ENCODE measurements around the gene CCDC68.

DNA sequence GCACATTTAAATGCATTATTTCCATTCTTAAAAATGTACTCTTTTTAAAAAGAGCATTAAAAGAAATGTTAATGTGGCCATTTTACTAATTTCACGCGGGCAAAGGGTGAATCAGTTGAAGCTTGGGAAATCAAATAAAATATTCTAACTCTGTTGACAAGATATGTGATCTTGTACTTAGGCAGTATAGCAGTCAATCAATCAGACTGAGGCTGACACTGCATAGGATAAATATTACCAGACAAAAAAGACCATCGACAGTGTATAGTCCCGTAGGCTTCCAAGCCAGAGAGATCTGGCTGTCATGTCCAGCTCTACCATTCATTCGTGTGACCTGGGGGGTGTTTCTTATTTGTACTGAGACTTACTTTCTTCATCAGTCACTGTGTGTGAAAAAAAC, 39.8 kb upstream of the CCDC68 start:
- TF ChIP-seq, protein P1, sequence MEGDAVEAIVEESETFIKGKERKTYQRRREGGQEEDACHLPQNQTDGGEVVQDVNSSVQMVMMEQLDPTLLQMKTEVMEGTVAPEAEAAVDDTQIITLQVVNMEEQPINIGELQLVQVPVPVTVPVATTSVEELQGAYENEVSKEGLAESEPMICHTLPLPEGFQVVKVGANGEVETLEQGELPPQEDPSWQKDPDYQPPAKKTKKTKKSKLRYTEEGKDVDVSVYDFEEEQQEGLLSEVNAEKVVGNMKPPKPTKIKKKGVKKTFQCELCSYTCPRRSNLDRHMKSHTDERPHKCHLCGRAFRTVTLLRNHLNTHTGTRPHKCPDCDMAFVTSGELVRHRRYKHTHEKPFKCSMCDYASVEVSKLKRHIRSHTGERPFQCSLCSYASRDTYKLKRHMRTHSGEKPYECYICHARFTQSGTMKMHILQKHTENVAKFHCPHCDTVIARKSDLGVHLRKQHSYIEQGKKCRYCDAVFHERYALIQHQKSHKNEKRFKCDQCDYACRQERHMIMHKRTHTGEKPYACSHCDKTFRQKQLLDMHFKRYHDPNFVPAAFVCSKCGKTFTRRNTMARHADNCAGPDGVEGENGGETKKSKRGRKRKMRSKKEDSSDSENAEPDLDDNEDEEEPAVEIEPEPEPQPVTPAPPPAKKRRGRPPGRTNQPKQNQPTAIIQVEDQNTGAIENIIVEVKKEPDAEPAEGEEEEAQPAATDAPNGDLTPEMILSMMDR (IDR thresholded peaks at IDR 0.05; ENCODE audit: low read length) = no peak
- TF ChIP-seq EZH2phosphoT487 (IDR thresholded peaks at IDR 0.05; ENCODE audit: low read length) (no peak), EZH2 (optimal IDR thresholded peaks at IDR 0.05; ENCODE audit: low read depth, low read length) (no peak)

All from MM.1S (cell line).